GM18519 (cell line): Measurements from ENCODE around the gene OR2V1.
"Not testable (repeated sequence)": the region's sequence is repeated elsewhere in the genome, so short reads cannot be mapped to it uniquely, and the experiment has no call there.

Source experiments
- ATAC-seq: cut with Tn5 transposase; IDR thresholded peaks from one replicate; pipeline ENCODE4 v1.9.1; 2021; ENCODE audit warnings: mild to moderate bottlenecking, moderate library complexity; ENCODE audit not compliant: unreplicated experiment, low FRiP score

The OR2V1 gene

GRCh38 chr5:181130832-181131496 lies at the start of gene OR2V1:
OR2V1 (minus strand) TSS chr5:181131169; CDS start chr5:181125304, 5,865 bp downstream.
- ATAC-seq: no peak

- not testable (repeated sequence) for ATAC-seq
Measured at GRCh38 chr5:181177559-181177958, 46.6 kb upstream of the OR2V1 start.

GRCh38 chr5:181176254-181176952 lies 45.4 kb upstream of the OR2V1 start:
- no peak for ATAC-seq

GRCh38 chr5:181173420-181174342 lies 42.7 kb upstream of the OR2V1 start:
- peak; percentile 47 for ATAC-seq

GRCh38 chr5:181173027-181173419 lies 42.1 kb upstream of the OR2V1 start:
- peak; percentile 9 for ATAC-seq

GRCh38 chr5:181171782-181172181 lies 40.8 kb upstream of the OR2V1 start:
- ATAC-seq: no peak

GRCh38 chr5:181170996-181171395 lies 40.0 kb upstream of the OR2V1 start:
- ATAC-seq: no peak

- ATAC-seq: no peak
Measured at GRCh38 chr5:181170237-181170825, 39.4 kb upstream of the OR2V1 start.

GRCh38 chr5:181169459-181170236 lies 38.7 kb upstream of the OR2V1 start:
- ATAC-seq: not testable (repeated sequence)

GRCh38 chr5:181168595-181169118 lies 37.7 kb upstream of the OR2V1 start:
- ATAC-seq: no peak

- ATAC-seq: no peak
Measured at GRCh38 chr5:181167814-181168488, 37.0 kb upstream of the OR2V1 start.

GRCh38 chr5:181166812-181167733 lies 36.1 kb upstream of the OR2V1 start:
- no peak for ATAC-seq

- no peak for ATAC-seq
Measured at GRCh38 chr5:181164076-181164952, 33.3 kb upstream of the OR2V1 start.

- no peak for ATAC-seq
Measured at GRCh38 chr5:181163487-181164075, 32.6 kb upstream of the OR2V1 start.

- no peak for ATAC-seq
Measured at GRCh38 chr5:181161534-181162175, 30.7 kb upstream of the OR2V1 start.
